ENCODE data around the gene SLC30A2. TPM values are rescaled to one million over a fixed set of nuclear protein-coding genes. Genes with fewer than 3 reads are reported as not detected.

SLC30A2 gene
- total and polyA plus RNA-seq, 2 of the 13 experiments (the other 11 are each of a cell fraction or from before 2014, with no cell fraction given) = not detected

DNA sequence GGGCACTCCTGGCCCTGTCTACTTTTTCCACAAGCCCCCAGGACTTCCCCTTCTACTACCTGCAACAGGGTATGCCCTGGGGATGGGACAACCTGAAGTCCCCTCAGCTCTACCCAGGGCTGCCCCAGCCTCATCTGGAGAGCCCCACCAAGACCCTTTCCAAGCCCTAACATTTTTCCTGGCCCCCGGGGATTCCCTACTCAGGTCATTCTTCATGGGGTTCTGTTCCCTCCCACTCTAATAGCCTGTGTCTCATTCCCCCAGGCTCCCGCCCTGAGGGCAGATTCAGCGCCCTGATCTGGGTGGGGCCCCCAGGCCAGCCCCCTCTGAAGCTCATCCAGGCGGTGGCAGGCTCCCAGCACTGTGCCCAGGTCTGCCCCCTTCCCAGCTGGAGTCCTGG lies 14.7 kb downstream of the SLC30A2 start (continued):
- TF ChIP-seq ZBTB42 (CRISPR knock-in tag; IDR thresholded peaks at IDR 0.05) = no peak

DNA sequence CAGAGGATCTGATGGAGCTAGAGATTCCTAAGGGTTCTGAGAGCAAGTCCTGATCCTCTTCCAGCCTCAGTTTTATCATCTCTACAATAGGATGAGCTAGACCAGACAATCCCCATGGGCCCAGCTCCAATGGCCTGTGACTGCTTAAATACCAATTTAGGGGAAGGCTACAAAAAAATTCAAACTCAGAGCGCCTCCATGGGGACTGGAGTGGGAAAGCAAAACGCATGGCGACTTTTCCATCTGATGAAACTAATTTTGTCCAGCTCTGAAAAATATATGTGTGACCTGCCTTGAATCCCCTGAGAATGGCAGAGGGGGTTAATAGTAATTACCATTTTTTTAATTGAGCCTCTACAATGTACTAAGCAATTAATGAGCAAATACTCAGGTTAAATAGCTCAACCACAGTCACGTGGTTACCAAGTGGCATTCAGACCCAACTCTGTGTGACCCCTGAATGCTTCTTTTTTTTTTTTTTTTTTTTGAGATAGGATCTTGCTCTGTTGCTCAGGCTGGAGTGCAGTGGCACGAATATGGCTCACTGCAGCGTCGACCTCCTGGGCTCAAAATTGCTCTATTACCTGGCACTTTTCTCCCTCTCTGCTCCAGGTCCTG lies 15.9 kb downstream of the SLC30A2 start:
- no peaks in the 10 kb centered on the region for H3K79me2 ChIP-seq (ENCODE audit: insufficient read depth, low read length)
- in situ Hi-C loops (cut with HindIII; ENCODE audit: extremely low pct_ligation_motif_present, low pct_unique_long_range_greater_than_20kb) = no loop called here
- POLR2A ChIA-PET = no interaction called here
- H3K9me3 ChIP-seq (ENCODE audit: low read length) = no peaks in the 10 kb centered on the region
- peaks cover 63% of the 10 kb centered on the region for H3K4me1 ChIP-seq (ENCODE audit: insufficient read depth, low read length)
- CTCF ChIA-PET (ENCODE audit: low intra/inter-chr PET ratio, low total read pairs) = no interaction called here
- ATAC-seq (no peak), DNase-seq (ENCODE audit: low spot score) (no peak), FAIRE-seq (no peak)
- no TSS peak for BruUV-seq (replicated peaks)
- peaks cover 0 to 18% of the 10 kb centered on the region in 2 experiments; a peak in 4 of 5 replicates for H3K27me3 ChIP-seq (ENCODE audit: control insufficient read depth in 1 of 2, insufficient read depth in 2 of 2, low read length in 2 of 2)
- no peak overlapping the region for H3K9ac ChIP-seq (ENCODE audit: insufficient read depth, low read depth, low read length)
- 60% methylated on average over 7 of the region's 7 CpGs for WGBS (ENCODE audit: low lambda C conversion rate)
- no peak overlapping the region for H3K4me3 ChIP-seq (replicated peaks in 1 of 3; ENCODE audit: insufficient read depth in 1 of 3, low read depth in 2 of 3, low read length in 3 of 3)
- H3K36me3 ChIP-seq (replicated peaks in 1 of 2; ENCODE audit: control insufficient read depth in 1 of 2, insufficient read depth in 2 of 2, low read length in 2 of 2) = no peaks in the 10 kb centered on the region
- H3K4me2 ChIP-seq (ENCODE audit: low read depth, low read length) = peak overlapping the region; percentile 73
- H2AFZ ChIP-seq (ENCODE audit: low read length) = no peak overlapping the region
- H3K27ac ChIP-seq (ENCODE audit: extremely low read length, insufficient read depth, low read length) = no peak overlapping the region
- intact Hi-C loops (cut with micrococcal nuclease; ENCODE audit: unreplicated experiment) = no loop called here
- no peaks in the 10 kb centered on the region for H4K20me1 ChIP-seq (ENCODE audit: insufficient read depth, low read length)
- no peak for TF ChIP-seq JDP2 (CRISPR knock-in tag; IDR thresholded peaks at IDR 0.05; ENCODE audit: borderline replicate concordance)
- TF ChIP-seq, protein P1, sequence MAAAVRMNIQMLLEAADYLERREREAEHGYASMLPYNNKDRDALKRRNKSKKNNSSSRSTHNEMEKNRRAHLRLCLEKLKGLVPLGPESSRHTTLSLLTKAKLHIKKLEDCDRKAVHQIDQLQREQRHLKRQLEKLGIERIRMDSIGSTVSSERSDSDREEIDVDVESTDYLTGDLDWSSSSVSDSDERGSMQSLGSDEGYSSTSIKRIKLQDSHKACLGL (CRISPR knock-in tag; IDR thresholded peaks at IDR 0.05) = no peak
- TF ChIP-seq ZNF558 (CRISPR knock-in tag; IDR thresholded peaks at IDR 0.05; ENCODE audit: borderline replicate concordance) = no peak
- no peak for TF ChIP-seq MED8 (CRISPR knock-in tag; IDR thresholded peaks at IDR 0.05; ENCODE audit: insufficient replicate concordance)
- no peak for TF ChIP-seq NKX3-1 (CRISPR knock-in tag; IDR thresholded peaks at IDR 0.05)
- TF ChIP-seq ZSCAN30 (CRISPR knock-in tag; IDR thresholded peaks at IDR 0.05) = no peak
- no peak for TF ChIP-seq RFX3 (CRISPR knock-in tag; IDR thresholded peaks at IDR 0.05)
- TF ChIP-seq MAFF (IDR thresholded peaks at IDR 0.05; ENCODE audit: low read depth, low read length) = no peak
- no peak for TF ChIP-seq ZNF850 (CRISPR knock-in tag; conservative IDR thresholded peaks at IDR 0.05)
- TF ChIP-seq ZNF274 (CRISPR knock-in tag; IDR thresholded peaks at IDR 0.05) = no peak
- no peak for TF ChIP-seq ZNF816 (CRISPR knock-in tag; IDR thresholded peaks at IDR 0.05; ENCODE audit: borderline replicate concordance)
- TF ChIP-seq ZNF674 (CRISPR knock-in tag; IDR thresholded peaks at IDR 0.05; ENCODE audit: low read depth) = no peak
- no peak for TF ChIP-seq ZNF720 (CRISPR knock-in tag; IDR thresholded peaks at IDR 0.05)
- TF ChIP-seq ZNF317 (CRISPR knock-in tag; IDR thresholded peaks at IDR 0.05) = no peak
- no peak for TF ChIP-seq HNF4G (IDR thresholded peaks at IDR 0.05; ENCODE audit: borderline replicate concordance, low read depth, low read length)
- no peak for TF ChIP-seq HNF4G (CRISPR knock-in tag; IDR thresholded peaks at IDR 0.05; ENCODE audit: borderline replicate concordance, low read depth)
- TF ChIP-seq, protein P2, sequence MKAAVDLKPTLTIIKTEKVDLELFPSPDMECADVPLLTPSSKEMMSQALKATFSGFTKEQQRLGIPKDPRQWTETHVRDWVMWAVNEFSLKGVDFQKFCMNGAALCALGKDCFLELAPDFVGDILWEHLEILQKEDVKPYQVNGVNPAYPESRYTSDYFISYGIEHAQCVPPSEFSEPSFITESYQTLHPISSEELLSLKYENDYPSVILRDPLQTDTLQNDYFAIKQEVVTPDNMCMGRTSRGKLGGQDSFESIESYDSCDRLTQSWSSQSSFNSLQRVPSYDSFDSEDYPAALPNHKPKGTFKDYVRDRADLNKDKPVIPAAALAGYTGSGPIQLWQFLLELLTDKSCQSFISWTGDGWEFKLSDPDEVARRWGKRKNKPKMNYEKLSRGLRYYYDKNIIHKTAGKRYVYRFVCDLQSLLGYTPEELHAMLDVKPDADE (CRISPR knock-in tag; IDR thresholded peaks at IDR 0.05) = no peak
- TF ChIP-seq, protein P3, sequence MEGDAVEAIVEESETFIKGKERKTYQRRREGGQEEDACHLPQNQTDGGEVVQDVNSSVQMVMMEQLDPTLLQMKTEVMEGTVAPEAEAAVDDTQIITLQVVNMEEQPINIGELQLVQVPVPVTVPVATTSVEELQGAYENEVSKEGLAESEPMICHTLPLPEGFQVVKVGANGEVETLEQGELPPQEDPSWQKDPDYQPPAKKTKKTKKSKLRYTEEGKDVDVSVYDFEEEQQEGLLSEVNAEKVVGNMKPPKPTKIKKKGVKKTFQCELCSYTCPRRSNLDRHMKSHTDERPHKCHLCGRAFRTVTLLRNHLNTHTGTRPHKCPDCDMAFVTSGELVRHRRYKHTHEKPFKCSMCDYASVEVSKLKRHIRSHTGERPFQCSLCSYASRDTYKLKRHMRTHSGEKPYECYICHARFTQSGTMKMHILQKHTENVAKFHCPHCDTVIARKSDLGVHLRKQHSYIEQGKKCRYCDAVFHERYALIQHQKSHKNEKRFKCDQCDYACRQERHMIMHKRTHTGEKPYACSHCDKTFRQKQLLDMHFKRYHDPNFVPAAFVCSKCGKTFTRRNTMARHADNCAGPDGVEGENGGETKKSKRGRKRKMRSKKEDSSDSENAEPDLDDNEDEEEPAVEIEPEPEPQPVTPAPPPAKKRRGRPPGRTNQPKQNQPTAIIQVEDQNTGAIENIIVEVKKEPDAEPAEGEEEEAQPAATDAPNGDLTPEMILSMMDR (CRISPR knock-in tag; IDR thresholded peaks at IDR 0.05) = peak; percentile 46
- TF ChIP-seq, protein P4, sequence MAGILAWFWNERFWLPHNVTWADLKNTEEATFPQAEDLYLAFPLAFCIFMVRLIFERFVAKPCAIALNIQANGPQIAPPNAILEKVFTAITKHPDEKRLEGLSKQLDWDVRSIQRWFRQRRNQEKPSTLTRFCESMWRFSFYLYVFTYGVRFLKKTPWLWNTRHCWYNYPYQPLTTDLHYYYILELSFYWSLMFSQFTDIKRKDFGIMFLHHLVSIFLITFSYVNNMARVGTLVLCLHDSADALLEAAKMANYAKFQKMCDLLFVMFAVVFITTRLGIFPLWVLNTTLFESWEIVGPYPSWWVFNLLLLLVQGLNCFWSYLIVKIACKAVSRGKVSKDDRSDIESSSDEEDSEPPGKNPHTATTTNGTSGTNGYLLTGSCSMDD (CRISPR knock-in tag; IDR thresholded peaks at IDR 0.05) = no peak
